Left lobe of liver (tissue), 2 donors: ENCODE measurements around the gene UHMK1. TPM values are rescaled to one million over a fixed set of nuclear protein-coding genes. Genes with fewer than 3 reads are reported as not detected.

Experiments used
- ATAC-seq: fragments of 200-7000 bp; cut with Tn5 transposase; one replicate; pipeline ENCODE4 v1.9.1; 2020; ENCODE audit warnings: mild to moderate bottlenecking, moderate library complexity
- DNase-seq: peaks from one replicate; pipeline ENCODE4 v3.0.0-alpha.2; 2020; ENCODE audit warnings: low spot score
- total RNA-seq: library from RNA; stranded (reverse); gene quantifications from one replicate; pipeline ENCODE4 v1.2.1, GENCODE V29; 2021
- donor health status: DM: no; HTN: no; CAD: no; lungs with moderate emphysema.
- donor health status: DM: no; HTN: yes; CAD: no.

The UHMK1 gene
- total RNA-seq, 1 donor from 2014 or later = 35.8 TPM

- no peak for DNase-seq
- no peak for ATAC-seq
Observed at GRCh38 chr1:162527314-162527713, 29.7 kb downstream of the UHMK1 start.

- DNase-seq (no peak), ATAC-seq (no peak)
Observed at GRCh38 chr1:162530307-162530987, 32.8 kb downstream of the UHMK1 start.

GRCh38 chr1:162530988-162531319, 33.3 kb downstream of the UHMK1 start:
- DNase-seq (no peak), ATAC-seq (no peak)

GRCh38 chr1:162535501-162535900, 37.9 kb downstream of the UHMK1 start:
- ATAC-seq = no peak

GRCh38 chr1:162536511-162536910, 38.9 kb downstream of the UHMK1 start:
- no peak for ATAC-seq
- no peak for DNase-seq

More at GRCh38 chr1:162535501-162535900, 37.9 kb downstream of the UHMK1 start:
- DNase-seq = no peak

- ATAC-seq (no peak), DNase-seq (no peak)
Observed at GRCh38 chr1:162537216-162537615, 39.6 kb downstream of the UHMK1 start.

- no peak for ATAC-seq
Observed at GRCh38 chr1:162538815-162539431, 41.3 kb downstream of the UHMK1 start.

GRCh38 chr1:162541619-162542141, 44.1 kb downstream of the UHMK1 start:
- DNase-seq = no peak
- ATAC-seq = no peak

More at GRCh38 chr1:162538815-162539431, 41.3 kb downstream of the UHMK1 start:
- DNase-seq = no peak

GRCh38 chr1:162543228-162543627, 45.6 kb downstream of the UHMK1 start:
- DNase-seq = no peak
- no peak for ATAC-seq

- no peak for ATAC-seq
- no peak for DNase-seq
Observed at GRCh38 chr1:162548170-162548569, 50.6 kb downstream of the UHMK1 start.

GRCh38 chr1:162549001-162549400, 51.4 kb downstream of the UHMK1 start:
- no peak for ATAC-seq
- no peak for DNase-seq

- DNase-seq (no peak), ATAC-seq (no peak)
Observed at GRCh38 chr1:162550925-162551324, 53.3 kb downstream of the UHMK1 start.

GRCh38 chr1:162551969-162552683, 54.5 kb downstream of the UHMK1 start:
- ATAC-seq = peak; percentile 86
- no peak for DNase-seq

GRCh38 chr1:162552684-162553252, 55.1 kb downstream of the UHMK1 start:
- no peak for DNase-seq
- peak; percentile 69 for ATAC-seq

GRCh38 chr1:162554258-162554657, 56.6 kb downstream of the UHMK1 start:
- DNase-seq (no peak), ATAC-seq (no peak)

GRCh38 chr1:162557536-162557935, 59.9 kb downstream of the UHMK1 start:
- DNase-seq = no peak
- no peak for ATAC-seq

- ATAC-seq (peak; percentile 46), DNase-seq (no peak)
Observed at GRCh38 chr1:162560303-162561036, 62.9 kb downstream of the UHMK1 start.

GRCh38 chr1:162561037-162561615, 63.5 kb downstream of the UHMK1 start:
- DNase-seq = peak; percentile 100
- ATAC-seq = peak; percentile 81

- DNase-seq (no peak), ATAC-seq (no peak)
Observed at GRCh38 chr1:162561616-162562469, 64.2 kb downstream of the UHMK1 start, which contains the start of gene UAP1. Gene UAP1, plus strand, starts transcription at chr1:162561722. Its CDS starts 4,347 bp downstream, at chr1:162566069.
